ENCODE data around the gene ARL16.

Gene ARL16

DNA sequence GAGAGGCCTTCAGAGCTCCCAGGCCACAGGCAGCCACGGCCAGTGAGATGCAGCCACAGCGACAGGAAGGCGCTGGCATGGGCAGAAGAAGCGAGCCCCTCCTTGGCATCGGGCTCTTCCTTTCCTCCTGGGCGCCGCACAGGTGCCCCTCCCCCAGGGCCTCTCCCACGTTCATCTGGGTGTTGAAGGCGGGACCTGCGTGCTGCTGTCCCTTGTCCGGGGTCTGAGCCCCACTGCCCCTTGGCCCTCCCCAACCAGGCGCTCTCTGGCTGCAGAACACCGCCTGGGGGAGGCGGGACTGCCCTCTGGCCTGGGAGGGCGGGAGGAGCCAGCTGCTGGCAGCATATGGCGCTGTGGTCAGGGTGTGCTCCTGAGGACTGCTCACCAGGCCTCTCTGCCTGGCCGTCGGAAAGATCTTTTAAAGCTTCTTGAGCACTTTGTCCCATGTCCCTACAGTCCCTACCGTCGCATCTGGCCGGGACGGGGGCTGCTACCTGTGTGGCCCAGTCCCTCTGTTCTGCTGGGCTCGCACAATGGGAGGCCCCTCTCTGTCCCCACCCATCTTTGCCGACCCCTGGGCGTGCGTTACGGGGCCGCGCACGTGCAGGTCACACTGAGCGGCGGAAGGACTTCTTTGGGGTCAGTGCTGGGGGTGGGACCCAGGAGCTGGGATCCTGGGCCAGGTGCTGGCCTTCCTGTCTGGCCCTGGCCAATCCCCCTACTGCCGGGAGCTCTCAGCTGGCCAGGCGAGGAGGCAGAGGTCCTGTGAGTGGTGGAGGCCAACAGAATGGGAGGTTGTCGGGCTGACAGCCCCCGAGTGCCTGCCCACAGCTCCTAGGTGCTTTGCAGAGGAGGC is 30.2 kb upstream of the ARL16 start:
- H3K4me3 ChIP-seq = peak overlapping the region in 8 of 10 experiments; percentile 75 to 96 (median 87); a peak in 13 of 20 replicates

GRCh38 chr17:81713004-81713555 is 29.5 kb upstream of the ARL16 start:
- peak overlapping the region; percentile 84 to 100 (median 99) for H3K4me2 ChIP-seq
- H3K9ac ChIP-seq = peak overlapping the region; percentile 74 to 89 (median 84)
- no peak for TF ChIP-seq Cebpa-rat (IDR thresholded peaks at IDR 0.05)
- peaks cover 38 to 72% (median 60%) of the 10 kb centered on the region in 10 experiments for H3K4me1 ChIP-seq
- H3K27me3 ChIP-seq = no peaks in the 10 kb centered on the region
- H3K9me3 ChIP-seq (replicated peaks in 1 of 11) = no peaks in the 10 kb centered on the region
- peak overlapping the region; percentile 71 to 96 (median 86) for H3K4me3 ChIP-seq
- H3K27ac ChIP-seq = peak overlapping the region in 8 of 11 experiments; percentile 67 to 82 (median 75); a peak in 14 of 22 replicates
- peaks cover 5 to 39% (median 22%) of the 10 kb centered on the region in 11 experiments; a peak in 21 of 22 replicates for H3K36me3 ChIP-seq
- H4K20me1 ChIP-seq = peaks cover 0 to 67% (median 34%) of the 10 kb centered on the region in 11 experiments; a peak in 18 of 22 replicates

More for the DNA sequence above, 30.2 kb upstream of the ARL16 start:
- no peak for TF ChIP-seq Cebpa-rat (IDR thresholded peaks at IDR 0.05)
- Histone ChIP-seq H3K27ac (peak overlapping the region in 2 of 11 experiments; percentile 73 to 78; a peak in 1 of 22 replicates), H3K27me3 (no peaks in the 10 kb centered on the region), H3K9ac (peak overlapping the region; percentile 74 to 89 (median 84); a peak in 19 of 22 replicates), H3K4me2 (peak overlapping the region; percentile 84 to 100 (median 99)), H4K20me1 (peaks cover 0 to 60% (median 27%) of the 10 kb centered on the region in 11 experiments; a peak in 16 of 22 replicates), H3K9me3 (replicated peaks in 1 of 11) (no peaks in the 10 kb centered on the region), H3K36me3 (peaks cover 0 to 37% (median 19%) of the 10 kb centered on the region in 11 experiments; a peak in 15 of 22 replicates), H3K4me1 (peaks cover 38 to 68% (median 57%) of the 10 kb centered on the region in 10 experiments)

GRCh38 chr17:81712468-81713003 is 28.9 kb upstream of the ARL16 start:
- H3K9me3 ChIP-seq (replicated peaks in 1 of 11) = no peaks in the 10 kb centered on the region
- H3K36me3 ChIP-seq = peaks cover 9 to 39% (median 22%) of the 10 kb centered on the region in 11 experiments
- TF ChIP-seq Cebpa-rat (IDR thresholded peaks at IDR 0.05) = no peak

DNA sequence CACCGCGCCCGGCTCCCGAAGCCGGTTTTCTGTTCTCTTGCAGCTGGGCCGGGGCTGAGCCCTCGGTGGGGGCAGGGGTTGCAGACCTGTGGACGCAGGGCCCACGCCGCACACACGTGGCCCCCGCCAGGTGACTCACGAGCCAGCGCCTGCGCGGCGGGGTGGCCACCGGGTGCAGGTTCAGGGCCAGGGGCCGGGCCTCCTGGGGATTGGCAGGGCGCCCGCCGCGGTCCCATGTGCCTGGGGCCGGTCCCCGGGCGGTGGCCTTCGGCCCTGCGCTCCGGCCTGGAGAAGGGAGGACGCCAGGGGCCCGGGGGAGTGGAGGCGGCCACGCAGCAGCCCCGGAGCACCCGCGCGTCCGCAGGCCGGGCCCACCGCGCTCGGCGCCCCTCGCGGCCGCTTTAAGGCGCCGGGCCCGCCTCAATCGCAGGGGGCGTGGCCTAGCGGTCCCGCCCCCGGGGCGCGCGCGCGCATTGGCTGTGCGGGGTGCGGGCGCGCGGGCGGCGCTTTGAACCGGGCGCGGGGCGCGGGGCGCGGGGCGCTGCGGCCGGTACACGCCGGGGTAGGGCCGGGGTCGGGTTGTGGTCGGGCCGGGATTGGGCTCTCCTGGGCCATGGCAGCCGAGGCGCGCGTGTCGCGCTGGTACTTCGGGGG is 28.3 kb upstream of the ARL16 start, which contains the start of gene SLC25A10:
Gene SLC25A10 (plus strand): TSS at position 471 of the 654 bp plus-strand sequence. CDS start 143 bp downstream, at position 614.
- Histone ChIP-seq H3K4me1 (peaks cover 38 to 72% (median 60%) of the 10 kb centered on the region in 10 experiments), H3K27me3 (no peaks in the 10 kb centered on the region), H3K36me3 (peaks cover 14 to 39% (median 22%) of the 10 kb centered on the region in 11 experiments), H3K27ac (peak within 1 kb of the TSS; percentile 3 to 82 (median 73); a peak in 21 of 22 replicates), H3K9me3 (replicated peaks in 1 of 11) (no peaks in the 10 kb centered on the region), H4K20me1 (peaks cover 0 to 69% (median 45%) of the 10 kb centered on the region in 11 experiments; a peak in 18 of 22 replicates), H3K4me2 (peak within 1 kb of the TSS; percentile 84 to 100 (median 99)), H3K4me3 (peak within 1 kb of the TSS; percentile 71 to 96 (median 86)), H3K9ac (peak within 1 kb of the TSS; percentile 74 to 89 (median 84))
- TF ChIP-seq Cebpa-rat (IDR thresholded peaks at IDR 0.05) = no peak

More at GRCh38 chr17:81712468-81713003, 28.9 kb upstream of the ARL16 start:
- H3K4me2 ChIP-seq = peak overlapping the region; percentile 84 to 100 (median 99)
- H3K4me3 ChIP-seq = peak overlapping the region; percentile 71 to 96 (median 86)
- H3K9ac ChIP-seq = peak overlapping the region; percentile 74 to 89 (median 84)
- H3K4me1 ChIP-seq = peaks cover 38 to 72% (median 60%) of the 10 kb centered on the region in 10 experiments
- peaks cover 0 to 68% (median 39%) of the 10 kb centered on the region in 11 experiments; a peak in 18 of 22 replicates for H4K20me1 ChIP-seq
- H3K27ac ChIP-seq = peak overlapping the region; percentile 3 to 82 (median 73); a peak in 21 of 22 replicates
- H3K27me3 ChIP-seq = no peaks in the 10 kb centered on the region

DNA sequence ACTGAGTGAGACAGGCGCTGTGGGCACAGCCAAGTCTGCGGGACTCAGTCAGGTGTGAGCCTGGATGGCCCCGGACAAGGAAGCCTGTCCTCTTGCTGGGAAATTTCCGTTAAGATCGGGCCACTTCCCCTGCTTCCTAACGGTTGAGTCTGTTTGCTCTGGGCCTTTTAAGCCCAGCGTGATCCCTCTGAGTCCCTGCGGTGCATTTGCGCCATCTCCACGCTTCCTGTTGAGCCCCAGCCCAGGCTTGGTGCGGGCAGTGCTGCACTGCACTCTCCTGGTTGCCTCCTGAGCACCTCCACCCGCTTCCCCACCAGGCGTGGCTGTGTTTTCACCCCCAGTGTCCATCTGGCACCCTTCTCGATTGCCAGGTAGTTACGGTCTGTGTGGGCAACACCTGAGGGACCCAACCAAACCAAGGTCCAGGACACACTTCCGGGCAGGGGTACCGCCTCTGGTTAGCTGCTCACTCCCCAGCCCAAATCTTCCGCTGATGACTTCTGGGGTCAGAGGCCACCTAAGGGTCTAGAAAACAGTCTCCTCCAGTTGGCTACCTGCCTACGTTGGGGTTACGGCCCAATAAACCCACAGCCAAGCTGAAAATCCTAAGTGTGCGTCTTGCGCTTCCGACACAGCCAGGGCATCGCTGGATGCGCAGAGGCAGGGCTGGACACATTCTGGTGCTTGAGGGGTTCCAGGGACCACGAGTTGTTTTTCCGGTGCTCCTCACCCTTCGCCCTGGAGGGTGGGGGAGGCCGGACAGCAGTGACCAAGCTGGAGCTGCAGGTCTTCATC is 27.1 kb upstream of the ARL16 start:
- H3K4me3 ChIP-seq = peak overlapping the region; percentile 71 to 96 (median 86); a peak in 19 of 20 replicates
- H3K4me2 ChIP-seq = peak overlapping the region; percentile 84 to 100 (median 99)
- H3K9ac ChIP-seq = peak overlapping the region; percentile 40 to 89 (median 84); a peak in 21 of 22 replicates
- H4K20me1 ChIP-seq = peaks cover 0 to 78% (median 51%) of the 10 kb centered on the region in 11 experiments; a peak in 18 of 22 replicates
- H3K9me3 ChIP-seq (replicated peaks in 1 of 11) = no peaks in the 10 kb centered on the region
- TF ChIP-seq Cebpa-rat (IDR thresholded peaks at IDR 0.05) = no peak
- H3K4me1 ChIP-seq = peaks cover 38 to 63% (median 55%) of the 10 kb centered on the region in 10 experiments
- H3K36me3 ChIP-seq = peaks cover 26 to 46% (median 35%) of the 10 kb centered on the region in 11 experiments
- peak overlapping the region in 9 of 11 experiments; percentile 11 to 78 (median 73); a peak in 18 of 22 replicates for H3K27ac ChIP-seq
- no peaks in the 10 kb centered on the region for H3K27me3 ChIP-seq

- Histone ChIP-seq H3K36me3 (peaks cover 35 to 55% (median 50%) of the 10 kb centered on the region in 11 experiments), H3K4me1 (peaks cover 44 to 59% (median 52%) of the 10 kb centered on the region in 10 experiments), H3K27me3 (no peaks in the 10 kb centered on the region), H3K9ac (peak overlapping the region in 2 of 11 experiments; percentile 11 to 13; a peak in 1 of 22 replicates), H3K27ac (no peak overlapping the region; a peak in 1 of 22 replicates), H3K4me3 (no peak overlapping the region), H3K9me3 (replicated peaks in 1 of 11) (no peaks in the 10 kb centered on the region), H4K20me1 (peaks cover 0 to 87% (median 57%) of the 10 kb centered on the region in 11 experiments; a peak in 18 of 22 replicates), H3K4me2 (0 out of 22 replicates have a peak overlapping the region, but pooled peaks of 1 of the 11 experiments have one; percentile 1)
- TF ChIP-seq Cebpa-rat (IDR thresholded peaks at IDR 0.05) = no peak
Measured at GRCh38 chr17:81708739-81709185, 25.2 kb upstream of the ARL16 start.

Measured in BLaER1 treated with 17β-estradiol and CSF1 and Interleukin-3, amounts not matched to agents 10 nM and 100 nM (cell line).